H1 (cell line): ENCODE results near the gene CEP72. TPM values are rescaled to one million over a fixed set of nuclear protein-coding genes. Genes with fewer than 3 reads are reported as not detected.

Source experiments
- ATF3 ChIP-seq: IDR thresholded peaks from 2 replicates; pipeline ENCODE4 v1.6.1; 2011; ENCODE audit warnings: low read depth, mild to moderate bottlenecking, low read length; ENCODE audit not compliant: insufficient read depth
- BACH1 ChIP-seq: IDR thresholded peaks from 2 replicates; pipeline ENCODE4 v1.6.1; 2012; ENCODE audit warnings: low read length, improper control_type of control experiment
- CHD7 ChIP-seq: fragments of 300-600 bp; sonication (generic); IDR thresholded peaks from 2 replicates; pipeline ENCODE4 v1.7.1; 2012; ENCODE audit warnings: low read length, moderate library complexity, mild to moderate bottlenecking, inconsistent platforms; ENCODE audit not compliant: insufficient replicate concordance
- KDM5A ChIP-seq: fragments of 200-600 bp; IDR thresholded peaks from 2 replicates; pipeline ENCODE4 v1.7.1; 2012; ENCODE audit warnings: mild to moderate bottlenecking, low read length, inconsistent platforms, mixed read lengths
- PHF8 ChIP-seq: fragments of 200-600 bp; sonication (generic); conservative IDR thresholded peaks from 2 replicates; pipeline ENCODE4 v1.7.1; 2012; ENCODE audit warnings: low read depth, mild to moderate bottlenecking, inconsistent platforms, low read length, moderate library complexity
- RBBP5 ChIP-seq: IDR thresholded peaks from 2 replicates; pipeline ENCODE4 v1.7.1; 2012; ENCODE audit warnings: low read depth, mild to moderate bottlenecking, inconsistent platforms, low read length, moderate library complexity, borderline replicate concordance
- RFX5 ChIP-seq: IDR thresholded peaks from 2 replicates; pipeline ENCODE4 v1.6.1; 2011; ENCODE audit warnings: low read depth, low read length, improper control_type of control experiment, borderline replicate concordance
- SP4 ChIP-seq: IDR thresholded peaks from 2 replicates; pipeline ENCODE4 v1.6.1; 2012; ENCODE audit warnings: low read length, inconsistent platforms
- TAF1 ChIP-seq: IDR thresholded peaks from 2 replicates; pipeline ENCODE4 v1.6.1; 2011; ENCODE audit warnings: mild to moderate bottlenecking, low read depth, low read length
- USF2 ChIP-seq: IDR thresholded peaks from 2 replicates; pipeline ENCODE4 v1.6.1; 2011; ENCODE audit warnings: low read length, improper control_type of control experiment
- ZNF274 ChIP-seq: IDR thresholded peaks from 2 replicates; pipeline ENCODE4 v1.7.0; 2012; ENCODE audit warnings: low read length, borderline replicate concordance; ENCODE audit errors: extremely low read depth
- polyA plus RNA-seq, 7 experiments: library from polyadenylated mRNA; depleted of rRNA in 3 of 7; stranded (reverse) in 5 of 7; unstranded in 2 of 7; fragments of >200 nt in 5 of 7; fragments of 200-250 nt in 2 of 7; gene quantifications; 1 replicate in 5 of 7; 2 replicates in 1 of 7; 4 replicates in 1 of 7; pipeline versions ENCODE4 v1.2.1 to v1.2.3, GENCODE V29; 2011 to 2013; ENCODE audit warnings: missing spikeins in 2 of 7, mixed read lengths in 2 of 7
- total RNA-seq: library from RNA; stranded (reverse); fragmentation: NEBNext Ultra II Directional; extraction: Animal tissue kit (Norgen Biotek cat#: 25700); gene quantifications from 2 replicates; pipeline ENCODE4 v1.2.1, GENCODE V29; 2021

CEP72 gene
- total and polyA plus RNA-seq, 2 of the 8 experiments (the other 6 are each of a cell fraction or from before 2014, with no cell fraction given) = 13.1 to 19.6 TPM

- no peak for TF ChIP-seq CHD7
- no peak for TF ChIP-seq RFX5
- no peak for TF ChIP-seq USF2
- no peak for TF ChIP-seq ATF3
- no peak for TF ChIP-seq SP4
- no peak for TF ChIP-seq RBBP5
- no peak for TF ChIP-seq BACH1
- TF ChIP-seq PHF8 = no peak
- TF ChIP-seq KDM5A = no peak
- no peak for TF ChIP-seq TAF1
- TF ChIP-seq ZNF274 = no peak
Observed at GRCh38 chr5:589588-589987, 22.6 kb upstream of the CEP72 start (continued).
